ENCODE data around the gene SH2D3A.

The SH2D3A gene

GRCh38 chr19:6811378-6811777 lies 44.1 kb upstream of the SH2D3A start:
- Histone ChIP-seq H3K36me3 (replicated peaks; ENCODE audit: insufficient read depth, low read length) (no peaks in the 10 kb centered on the region), H2AFZ (ENCODE audit: low read length) (no peak overlapping the region), H3K9ac (ENCODE audit: low read length) (no peak overlapping the region), H4K20me1 (ENCODE audit: insufficient read depth, low read length) (no peaks in the 10 kb centered on the region), H3K9me2 (replicated peaks; ENCODE audit: insufficient read depth, low read length) (no peaks in the 10 kb centered on the region), H3F3A (ENCODE audit: insufficient read depth, low read length) (0 out of 2 replicates have a peak, but pooled peaks cover 2% of the 10 kb centered on the region), H3K4me3 (ENCODE audit: low read length) (no peak overlapping the region), H3K79me2 (ENCODE audit: low read length) (peaks cover 99% of the 10 kb centered on the region), H3K4me1 (ENCODE audit: low read length) (no peaks in the 10 kb centered on the region), H3K27ac (ENCODE audit: low read length) (no peak overlapping the region), H3K9me3 (replicated peaks; ENCODE audit: insufficient read depth, low read length) (no peaks in the 10 kb centered on the region), H3K27me3 (replicated peaks; ENCODE audit: insufficient read depth, low read length) (no peaks in the 10 kb centered on the region), H3K4me2 (ENCODE audit: low read depth, low read length) (no peak overlapping the region)
- no peak for TF ChIP-seq EZH2phosphoT487 (IDR thresholded peaks at IDR 0.05; ENCODE audit: low read length)
- no peak for TF ChIP-seq EZH2 (optimal IDR thresholded peaks at IDR 0.05; ENCODE audit: low read depth, low read length)
- TF ChIP-seq CTCF (IDR thresholded peaks at IDR 0.05; ENCODE audit: low read length), result no peak
- DNase-seq, result no peak

- no peak overlapping the region for H3K4me3 ChIP-seq (ENCODE audit: low read length)
- DNase-seq, result no peak
- no peaks in the 10 kb centered on the region for H3K36me3 ChIP-seq (replicated peaks; ENCODE audit: insufficient read depth, low read length)
- H3K4me2 ChIP-seq (ENCODE audit: low read depth, low read length), result no peak overlapping the region
- no peaks in the 10 kb centered on the region for H4K20me1 ChIP-seq (ENCODE audit: insufficient read depth, low read length)
- H3K9me3 ChIP-seq (replicated peaks; ENCODE audit: insufficient read depth, low read length), result no peaks in the 10 kb centered on the region
- no peaks in the 10 kb centered on the region for H3K27me3 ChIP-seq (replicated peaks; ENCODE audit: insufficient read depth, low read length)
- H3K79me2 ChIP-seq (ENCODE audit: low read length), result peaks cover 98% of the 10 kb centered on the region
- H3F3A ChIP-seq (ENCODE audit: insufficient read depth, low read length), result 0 out of 2 replicates have a peak, but pooled peaks cover 2% of the 10 kb centered on the region
- H3K27ac ChIP-seq (ENCODE audit: low read length), result no peak overlapping the region
- H3K9ac ChIP-seq (ENCODE audit: low read length), result no peak overlapping the region
- H2AFZ ChIP-seq (ENCODE audit: low read length), result no peak overlapping the region
- TF ChIP-seq CTCF (IDR thresholded peaks at IDR 0.05; ENCODE audit: low read length), result no peak
- TF ChIP-seq EZH2phosphoT487 (IDR thresholded peaks at IDR 0.05; ENCODE audit: low read length), result no peak
- no peak for TF ChIP-seq EZH2 (optimal IDR thresholded peaks at IDR 0.05; ENCODE audit: low read depth, low read length)
- H3K9me2 ChIP-seq (replicated peaks; ENCODE audit: insufficient read depth, low read length), result no peaks in the 10 kb centered on the region
- H3K4me1 ChIP-seq (ENCODE audit: low read length), result no peaks in the 10 kb centered on the region
Observed at GRCh38 chr19:6809262-6809661, 42.0 kb upstream of the SH2D3A start.

- peaks cover 7% of the 10 kb centered on the region; the same call in 1 of the 2 replicates for H3F3A ChIP-seq (ENCODE audit: insufficient read depth, low read length)
- H3K27ac ChIP-seq (ENCODE audit: low read length), result no peak overlapping the region
- H3K9me3 ChIP-seq (replicated peaks; ENCODE audit: insufficient read depth, low read length), result no peaks in the 10 kb centered on the region
- no peaks in the 10 kb centered on the region for H3K27me3 ChIP-seq (replicated peaks; ENCODE audit: insufficient read depth, low read length)
- H3K36me3 ChIP-seq (replicated peaks; ENCODE audit: insufficient read depth, low read length), result no peaks in the 10 kb centered on the region
- H3K4me1 ChIP-seq (ENCODE audit: low read length), result peaks cover 5% of the 10 kb centered on the region
- DNase-seq, result no peak
- H3K4me3 ChIP-seq (ENCODE audit: low read length), result no peak overlapping the region
- H3K9me2 ChIP-seq (replicated peaks; ENCODE audit: insufficient read depth, low read length), result no peaks in the 10 kb centered on the region
- H3K9ac ChIP-seq (ENCODE audit: low read length), result no peak overlapping the region
- H3K4me2 ChIP-seq (ENCODE audit: low read depth, low read length), result no peak overlapping the region
- no peaks in the 10 kb centered on the region for H4K20me1 ChIP-seq (ENCODE audit: insufficient read depth, low read length)
- TF ChIP-seq EZH2 (optimal IDR thresholded peaks at IDR 0.05; ENCODE audit: low read depth, low read length) (no peak), CTCF (IDR thresholded peaks at IDR 0.05; ENCODE audit: low read length) (no peak), EZH2phosphoT487 (IDR thresholded peaks at IDR 0.05; ENCODE audit: low read length) (no peak)
- H2AFZ ChIP-seq (ENCODE audit: low read length), result no peak overlapping the region
- peaks cover 98% of the 10 kb centered on the region for H3K79me2 ChIP-seq (ENCODE audit: low read length)
Observed at GRCh38 chr19:6808494-6808893, 41.3 kb upstream of the SH2D3A start.
